ENCODE data around the gene RBM33. TPM values are rescaled to one million over a fixed set of nuclear protein-coding genes. Genes with fewer than 3 reads are reported as not detected.

RBM33 gene
- total and polyA plus RNA-seq, 2 of the 4 experiments (the other 2 are of a cell fraction), result 7.3 to 10.8 TPM

DNA sequence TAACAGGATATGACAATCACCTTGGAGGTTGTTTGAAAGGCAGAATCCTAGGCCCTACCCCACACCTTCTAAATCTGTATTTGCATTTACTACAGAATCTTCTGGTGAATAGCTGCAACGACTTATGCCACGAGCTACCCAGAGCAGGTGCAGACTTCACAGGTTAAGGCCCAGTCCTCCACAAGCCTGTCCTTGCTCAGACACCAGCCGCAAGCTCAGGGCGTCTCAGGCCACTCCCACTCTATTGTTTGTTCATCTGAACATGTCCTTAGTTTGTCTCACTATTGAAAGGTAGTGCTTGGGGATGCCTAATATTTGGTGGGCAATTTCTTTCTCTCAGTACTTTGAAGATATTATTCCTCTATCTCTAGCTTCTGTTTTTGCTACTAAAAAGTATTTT is 18.9 kb upstream of the RBM33 start:
- Histone ChIP-seq H2BK5ac (ENCODE audit: low read depth, low read length, poor library complexity, severe bottlenecking) (no peak overlapping the region), H3K4me2 (ENCODE audit: low read depth, low read length) (no peak overlapping the region), H4K91ac (ENCODE audit: insufficient read depth, low read depth, low read length) (no peak overlapping the region), H4K8ac (ENCODE audit: low read depth in 2 of 2, low read length in 2 of 2) (no peak overlapping the region), H2AK5ac (ENCODE audit: low read depth, low read length) (no peak overlapping the region), H3K4me1 (ENCODE audit: control insufficient read depth, insufficient read depth, low read length) (no peaks in the 10 kb centered on the region), H3K9me3 (ENCODE audit: control insufficient read depth, insufficient read depth, low read length) (peaks cover 4% of the 10 kb centered on the region), H2AK9ac (replicated peaks; ENCODE audit: low read depth, low read length, poor library complexity) (no peak overlapping the region), H2AFZ (replicated peaks; ENCODE audit: low read length, poor library complexity) (no peak overlapping the region), H4K20me1 (ENCODE audit: insufficient read depth, low read length) (no peaks in the 10 kb centered on the region), H3K4me3 (ENCODE audit: insufficient read depth, low read depth, low read length) (no peak overlapping the region), H3K4ac (ENCODE audit: low read depth, low read length) (no peak overlapping the region), H2BK15ac (ENCODE audit: low read depth, low read length) (no peak overlapping the region), H3K23ac (ENCODE audit: low read depth, low read length) (no peak overlapping the region), H3K9ac (ENCODE audit: low read depth, low read length) (no peak overlapping the region), H2BK120ac (ENCODE audit: low read depth, low read length) (no peak overlapping the region), H4K5ac (ENCODE audit: low read depth, low read length) (no peak overlapping the region), H3K36me3 (ENCODE audit: control insufficient read depth, insufficient read depth, low read length) (no peaks in the 10 kb centered on the region), H3K79me1 (ENCODE audit: low read depth in 1 of 2, low read length in 2 of 2) (no peaks in the 10 kb centered on the region), H3K56ac (ENCODE audit: extremely low read depth, insufficient read depth, low read length) (no peak overlapping the region), H3K14ac (replicated peaks; ENCODE audit: low read depth, low read length) (no peak overlapping the region), H3K18ac (ENCODE audit: low read depth, low read length) (no peak overlapping the region), H3K27me3 (ENCODE audit: control insufficient read depth, insufficient read depth, low read length) (peaks cover under 1% of the 10 kb centered on the region), H2BK20ac (ENCODE audit: low read depth, low read length) (no peak overlapping the region), H3K27ac (ENCODE audit: insufficient read depth, low read length) (no peak overlapping the region), H3K9me1 (ENCODE audit: insufficient read depth, low read length) (no peaks in the 10 kb centered on the region)
- in situ Hi-C loops (cut with MboI; ENCODE audit: low sequenced_read_pairs) (no loop called here), intact Hi-C loops (cut with micrococcal nuclease) (no loop called here), dilution Hi-C loops (cut with HindIII; ENCODE audit: low sequenced_read_pairs, unreplicated experiment) (no loop called here)
- 20% methylated on average over 1 of the region's 4 CpGs; no CpG with 5 or more reads in 1 of the 2 experiments for WGBS, 2 experiments (ENCODE audit: extremely low coverage in 2 of 2, insufficient read length in 1 of 2)
- DNase-seq, result no peak
- CTCF ChIA-PET, result interaction anchor here (0.5 kb wide), 1 partner anchor 85 kb away, joined by 3 read pairs; no protein-coding TSS in a partner anchor
- POLR2A ChIA-PET (ENCODE audit: unreplicated experiment), result no interaction called here
- no TSS peak for BruUV-seq (replicated peaks)
- ATAC-seq (ENCODE audit: low read depth), result no peak
- TF ChIP-seq CHD1 (IDR thresholded peaks at IDR 0.05; ENCODE audit: low read depth, low read length), result no peak
- no peak for TF ChIP-seq RCOR1 (IDR thresholded peaks at IDR 0.05; ENCODE audit: insufficient replicate concordance, low read length)
- TF ChIP-seq, protein P1, sequence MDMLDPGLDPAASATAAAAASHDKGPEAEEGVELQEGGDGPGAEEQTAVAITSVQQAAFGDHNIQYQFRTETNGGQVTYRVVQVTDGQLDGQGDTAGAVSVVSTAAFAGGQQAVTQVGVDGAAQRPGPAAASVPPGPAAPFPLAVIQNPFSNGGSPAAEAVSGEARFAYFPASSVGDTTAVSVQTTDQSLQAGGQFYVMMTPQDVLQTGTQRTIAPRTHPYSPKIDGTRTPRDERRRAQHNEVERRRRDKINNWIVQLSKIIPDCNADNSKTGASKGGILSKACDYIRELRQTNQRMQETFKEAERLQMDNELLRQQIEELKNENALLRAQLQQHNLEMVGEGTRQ (IDR thresholded peaks at IDR 0.05; ENCODE audit: low read depth, low read length), result no peak
- no peak for TF ChIP-seq CEBPB (IDR thresholded peaks at IDR 0.05; ENCODE audit: low read depth, low read length)
- TF ChIP-seq RFX5 (IDR thresholded peaks at IDR 0.05; ENCODE audit: low read depth, low read length), result no peak
- no peak for TF ChIP-seq SMC3 (IDR thresholded peaks at IDR 0.05; ENCODE audit: low read depth, low read length)
- no peak for TF ChIP-seq RAD21 (IDR thresholded peaks at IDR 0.05; ENCODE audit: low read length)
- TF ChIP-seq POLR2A (IDR thresholded peaks at IDR 0.05; ENCODE audit: low read depth, low read length), result no peak
- no peak for TF ChIP-seq FOS (IDR thresholded peaks at IDR 0.05; ENCODE audit: low read depth, low read length)
- no peak for TF ChIP-seq BHLHE40 (IDR thresholded peaks at IDR 0.05; ENCODE audit: low read depth, low read length)
- TF ChIP-seq NFE2L2 (IDR thresholded peaks at IDR 0.05; ENCODE audit: low read depth, low read length), result no peak
